GM19372 (cell line): ENCODE results near the gene OMG.
"Not testable (repeated sequence)": the region's sequence is repeated elsewhere in the genome, so short reads cannot be mapped to it uniquely, and the experiment has no call there.

Source experiments
- ATAC-seq: cut with Tn5 transposase; IDR thresholded peaks from one replicate; pipeline ENCODE4 v1.9.1; 2021; ENCODE audit warnings: mild to moderate bottlenecking, low read depth, moderate library complexity; ENCODE audit not compliant: unreplicated experiment

OMG gene

DNA sequence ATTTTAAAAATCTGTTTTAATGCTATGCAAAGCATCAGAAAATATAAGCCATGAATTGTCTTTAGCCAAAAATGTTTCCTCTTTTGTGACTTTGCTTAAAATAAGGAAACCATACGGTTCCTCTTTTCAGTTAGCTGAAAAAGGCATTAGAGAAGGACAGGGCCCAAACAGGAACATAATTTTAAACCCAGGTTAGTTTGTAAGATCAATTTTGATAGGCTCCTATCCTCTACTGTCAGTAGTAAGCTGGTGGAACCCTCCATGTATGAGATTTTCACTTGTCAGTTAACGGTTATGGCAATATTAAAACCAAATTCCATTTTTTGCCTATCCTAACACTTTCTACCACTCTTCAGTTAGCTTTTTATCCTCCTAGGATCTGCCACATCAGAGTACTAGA lies 12.5 kb upstream of the OMG start:
- no peak for ATAC-seq

DNA sequence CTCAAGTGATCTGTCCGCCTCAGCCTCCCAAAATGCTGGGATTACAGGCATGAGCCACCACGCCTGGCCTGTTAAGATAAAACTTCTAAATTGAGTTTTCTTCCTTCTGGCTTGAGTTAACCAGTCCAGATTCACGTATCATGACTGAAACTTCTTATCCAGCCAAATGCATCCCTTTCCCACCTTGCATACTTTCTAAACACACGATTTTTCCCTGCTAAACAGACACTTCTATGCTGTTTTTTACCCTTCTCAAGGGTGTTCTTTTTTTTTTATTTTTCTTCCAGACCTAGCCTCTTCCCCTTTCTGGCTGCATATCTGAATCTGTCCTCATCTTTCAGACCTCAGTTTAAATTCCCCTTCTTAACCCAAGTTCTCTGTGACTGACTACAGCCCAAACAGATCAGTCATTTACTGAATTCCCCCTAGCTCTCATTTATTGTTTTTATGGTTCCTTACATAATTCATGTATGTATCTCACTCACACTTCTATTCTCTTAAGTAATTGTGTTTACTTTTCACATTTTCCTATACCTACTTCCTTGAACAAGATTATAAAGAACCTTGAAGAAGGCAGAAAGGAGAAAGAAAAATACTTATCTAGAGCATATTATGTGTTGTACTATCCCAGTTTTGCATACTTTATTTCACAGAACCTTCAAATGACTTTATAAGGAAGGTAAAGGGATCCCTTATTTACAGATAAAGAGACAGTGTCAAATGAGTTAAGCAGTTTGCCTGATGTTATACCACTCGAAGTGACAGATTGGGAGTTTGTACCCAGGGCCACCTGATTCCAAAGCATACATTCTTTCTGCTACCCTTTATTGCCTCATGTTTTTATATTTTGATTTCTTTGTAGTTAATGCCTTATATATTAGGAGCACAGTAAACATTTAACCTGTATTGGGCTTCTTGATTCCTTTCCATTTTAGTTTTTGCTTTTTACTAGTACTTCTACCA lies 11.6 kb upstream of the OMG start:
- ATAC-seq = no peak

GRCh38 chr17:31307640-31308039 lies 10.6 kb upstream of the OMG start:
- ATAC-seq = no peak

GRCh38 chr17:31299624-31300023 lies 2.6 kb upstream of the OMG start:
- no peak for ATAC-seq

DNA sequence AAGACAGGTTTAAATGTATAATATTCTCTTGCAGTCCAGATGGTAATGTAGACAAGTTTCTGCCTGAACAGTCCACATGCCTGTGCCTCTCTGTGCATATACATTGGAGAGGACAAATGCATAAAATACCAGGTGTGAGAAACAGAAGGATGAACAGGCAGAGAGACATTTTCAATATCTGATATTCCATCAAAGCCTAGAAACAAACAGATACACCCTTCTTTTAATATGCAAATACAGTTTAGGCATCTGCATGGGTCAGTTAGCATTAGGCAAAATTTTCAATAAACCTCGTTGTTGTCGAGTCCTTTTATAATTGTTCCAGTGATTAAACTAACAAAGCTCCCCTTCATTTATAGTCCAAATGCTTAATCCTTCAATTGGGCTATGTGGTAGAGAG lies 897 bp downstream of the OMG start:
- ATAC-seq = no peak

GRCh38 chr17:31295489-31295871 lies 1.6 kb downstream of the OMG start:
- no peak for ATAC-seq

GRCh38 chr17:31294820-31295488 lies 2.1 kb downstream of the OMG start:
- no peak for ATAC-seq

DNA sequence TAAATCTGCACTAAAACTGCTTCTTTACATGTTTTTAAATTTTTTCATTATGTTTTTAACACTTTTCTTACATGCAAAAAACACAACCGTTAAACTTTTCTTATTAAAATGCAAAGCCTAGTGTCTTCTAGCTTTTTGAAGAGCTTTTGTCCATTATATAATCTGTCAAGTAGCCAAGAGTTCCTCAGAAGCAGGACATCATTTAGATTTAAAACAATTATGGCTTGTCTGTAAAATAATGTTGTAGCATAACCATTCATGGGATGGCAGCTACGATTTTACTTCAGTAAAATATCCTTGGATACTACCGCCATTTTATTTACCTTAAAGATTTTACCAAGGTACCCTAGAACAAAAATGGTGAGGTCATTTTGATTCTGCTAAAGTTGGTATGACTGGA lies 2.8 kb downstream of the OMG start:
- no peak for ATAC-seq

DNA sequence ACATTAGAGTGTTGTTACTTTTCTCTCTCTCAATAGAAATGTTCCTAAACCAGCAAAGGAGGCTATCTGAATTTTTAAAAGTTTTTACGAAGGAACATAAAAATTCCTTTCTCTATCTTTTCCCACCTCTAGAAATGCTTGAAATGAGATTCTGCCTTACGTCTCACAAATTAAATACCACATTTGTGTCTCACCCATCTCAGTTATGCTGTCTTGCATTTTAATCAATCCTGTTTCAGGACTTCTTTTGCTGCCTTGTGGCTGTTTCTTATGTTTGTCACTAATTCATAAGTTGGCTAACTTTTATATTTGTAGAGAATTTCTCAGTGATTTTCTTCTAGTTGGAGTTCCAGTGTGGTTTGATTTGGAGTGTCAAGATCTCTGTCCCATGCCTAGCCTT lies 3.5 kb downstream of the OMG start:
- ATAC-seq = no peak

DNA sequence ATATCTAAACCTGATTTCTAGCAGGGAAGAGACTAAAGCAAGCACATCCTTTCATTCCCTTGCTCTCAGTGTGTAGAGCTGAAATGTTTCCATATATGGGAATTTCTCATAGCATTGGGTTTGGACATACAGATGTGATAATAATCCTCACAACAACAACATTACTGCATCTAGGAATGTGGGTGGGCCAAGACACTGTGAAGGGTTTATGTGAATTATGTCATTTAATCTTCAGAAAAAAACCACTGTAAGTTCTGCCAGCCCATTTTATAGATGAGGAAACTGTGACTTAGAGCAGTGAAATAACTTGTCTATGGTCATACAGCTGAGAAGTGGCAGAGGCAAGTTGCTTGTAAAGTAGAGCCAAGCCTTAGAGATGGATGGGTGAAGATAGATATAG lies 5.2 kb downstream of the OMG start:
- ATAC-seq = no peak

- no peak for ATAC-seq
Observed at GRCh38 chr17:31289790-31290189, 7.2 kb downstream of the OMG start.

DNA sequence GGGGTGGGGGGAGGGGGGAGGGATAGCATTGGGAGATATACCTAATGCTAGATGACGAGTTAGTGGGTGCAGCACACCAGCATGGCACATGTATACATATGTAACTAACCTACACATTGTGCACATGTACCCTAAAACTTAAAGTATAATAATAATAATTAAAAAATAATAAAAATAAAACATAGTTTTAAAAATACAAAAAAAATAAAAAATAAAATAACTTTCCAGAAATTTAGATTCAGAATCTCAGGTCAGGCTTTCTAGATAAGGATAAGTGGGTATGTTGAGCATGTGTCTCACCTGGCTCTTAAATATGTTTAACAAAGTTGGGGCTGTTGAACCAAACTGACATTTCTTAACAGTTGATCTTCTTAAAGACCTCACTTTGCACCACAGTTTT lies 9.1 kb downstream of the OMG start:
- not testable (repeated sequence) for ATAC-seq

GRCh38 chr17:31286587-31286986 lies 10.5 kb downstream of the OMG start:
- ATAC-seq = no peak

GRCh38 chr17:31283841-31284240 lies 13.2 kb downstream of the OMG start:
- no peak for ATAC-seq

GRCh38 chr17:31281061-31281460 lies 16.0 kb downstream of the OMG start:
- no peak for ATAC-seq

DNA sequence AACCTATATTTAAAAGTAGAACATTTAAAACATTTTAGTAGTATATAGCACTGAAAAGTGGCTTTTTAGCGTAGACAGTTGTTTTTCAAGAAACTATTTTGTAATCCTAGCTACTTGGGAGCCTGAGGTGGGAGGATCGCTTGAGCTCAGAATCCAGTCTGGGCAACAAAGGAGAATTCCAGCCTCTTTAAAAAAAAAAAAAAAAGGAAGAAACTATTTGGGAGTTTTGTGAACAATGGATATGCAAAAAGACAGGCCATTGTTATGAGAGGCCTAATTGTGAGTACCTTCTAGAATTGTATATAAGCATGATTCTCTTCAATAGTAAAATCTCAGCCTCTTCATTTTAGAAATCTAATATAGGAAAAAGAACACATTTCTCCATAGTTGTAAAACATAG lies 17.6 kb downstream of the OMG start:
- no peak for ATAC-seq

DNA sequence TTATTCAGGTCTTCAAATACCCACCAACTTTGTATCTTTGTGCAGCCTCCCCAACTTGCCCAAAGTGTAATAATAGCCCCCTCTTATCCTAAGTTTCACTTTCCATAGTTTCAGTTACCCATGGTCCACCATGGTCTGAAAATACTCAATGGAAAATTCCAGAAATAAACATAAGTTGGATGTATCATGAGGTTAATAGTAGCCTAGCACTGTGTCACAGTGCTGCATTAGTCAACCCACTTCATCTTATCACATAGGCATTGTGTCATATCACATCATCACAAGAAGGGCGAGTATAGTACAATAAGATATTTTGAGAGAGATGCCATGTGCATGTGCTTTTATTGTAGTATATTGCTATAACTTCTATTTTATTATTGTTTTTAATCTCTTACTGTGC lies 21.9 kb downstream of the OMG start:
- ATAC-seq = no peak

GRCh38 chr17:31274252-31274651 lies 22.8 kb downstream of the OMG start:
- no peak for ATAC-seq

GRCh38 chr17:31273516-31273915 lies 23.5 kb downstream of the OMG start:
- ATAC-seq = no peak

GRCh38 chr17:31272803-31273202 lies 24.2 kb downstream of the OMG start:
- no peak for ATAC-seq

- ATAC-seq = no peak
Observed at GRCh38 chr17:31272236-31272635, 24.8 kb downstream of the OMG start.

GRCh38 chr17:31269578-31269983 lies 27.5 kb downstream of the OMG start:
- ATAC-seq = no peak
